ENCODE results near the gene FMNL3.

DNA sequence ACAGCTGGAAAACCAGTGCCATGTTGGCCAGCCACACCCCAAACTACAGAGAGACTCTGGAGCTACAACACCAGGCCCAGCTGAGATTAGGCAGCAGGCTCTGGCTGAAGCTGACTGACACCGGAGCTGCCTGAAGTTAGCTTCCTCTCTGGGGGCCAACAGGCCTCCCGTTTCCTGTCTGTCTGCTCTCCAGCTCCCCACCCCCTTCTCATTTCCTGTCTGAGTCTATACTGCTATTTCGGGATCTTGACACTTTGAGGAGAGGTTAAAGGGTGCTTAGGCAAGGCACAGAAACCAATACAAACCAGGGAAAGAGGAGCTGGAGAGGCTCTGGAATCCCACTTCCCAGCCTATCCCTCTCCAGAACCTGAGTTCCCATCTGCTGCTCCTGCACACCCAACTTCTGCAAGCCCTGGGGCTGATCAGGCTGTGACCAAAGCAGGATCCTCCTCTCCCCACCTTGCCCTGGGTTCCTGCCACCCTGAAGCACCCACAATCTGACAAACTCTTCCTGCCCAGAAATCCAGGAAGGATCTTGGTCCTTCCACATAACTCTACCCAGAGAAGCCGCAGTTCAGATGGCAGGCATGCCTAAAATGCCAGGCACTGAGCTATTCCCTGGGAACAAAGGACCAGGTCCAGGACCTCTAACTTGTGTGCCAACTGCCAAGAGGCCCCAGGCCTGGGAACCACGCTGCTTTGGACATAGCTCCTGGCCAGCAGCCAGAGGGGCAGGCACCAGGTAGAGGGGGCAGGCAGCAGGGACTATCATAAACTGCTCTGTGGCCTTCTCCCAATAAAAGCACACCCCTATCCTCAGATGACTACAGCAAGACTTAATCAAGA, 44.0 kb downstream of the FMNL3 start:
- TF ChIP-seq, protein P1, sequence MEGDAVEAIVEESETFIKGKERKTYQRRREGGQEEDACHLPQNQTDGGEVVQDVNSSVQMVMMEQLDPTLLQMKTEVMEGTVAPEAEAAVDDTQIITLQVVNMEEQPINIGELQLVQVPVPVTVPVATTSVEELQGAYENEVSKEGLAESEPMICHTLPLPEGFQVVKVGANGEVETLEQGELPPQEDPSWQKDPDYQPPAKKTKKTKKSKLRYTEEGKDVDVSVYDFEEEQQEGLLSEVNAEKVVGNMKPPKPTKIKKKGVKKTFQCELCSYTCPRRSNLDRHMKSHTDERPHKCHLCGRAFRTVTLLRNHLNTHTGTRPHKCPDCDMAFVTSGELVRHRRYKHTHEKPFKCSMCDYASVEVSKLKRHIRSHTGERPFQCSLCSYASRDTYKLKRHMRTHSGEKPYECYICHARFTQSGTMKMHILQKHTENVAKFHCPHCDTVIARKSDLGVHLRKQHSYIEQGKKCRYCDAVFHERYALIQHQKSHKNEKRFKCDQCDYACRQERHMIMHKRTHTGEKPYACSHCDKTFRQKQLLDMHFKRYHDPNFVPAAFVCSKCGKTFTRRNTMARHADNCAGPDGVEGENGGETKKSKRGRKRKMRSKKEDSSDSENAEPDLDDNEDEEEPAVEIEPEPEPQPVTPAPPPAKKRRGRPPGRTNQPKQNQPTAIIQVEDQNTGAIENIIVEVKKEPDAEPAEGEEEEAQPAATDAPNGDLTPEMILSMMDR (IDR thresholded peaks at IDR 0.05) = no peak
- TF ChIP-seq POLR2A (IDR thresholded peaks at IDR 0.05) = no peak

Measured in right lobe of liver (tissue), 4 donors.